ENCODE measurements around the gene RNF26. TPM values are rescaled to one million over a fixed set of nuclear protein-coding genes. Genes with fewer than 3 reads are reported as not detected.

The RNF26 gene
- total and polyA plus RNA-seq, 10 of the 15 experiments (the other 5 are each of a cell fraction or from before 2014, with no cell fraction given) = 2.8 to 54.5 (median 17.7) TPM

DNA sequence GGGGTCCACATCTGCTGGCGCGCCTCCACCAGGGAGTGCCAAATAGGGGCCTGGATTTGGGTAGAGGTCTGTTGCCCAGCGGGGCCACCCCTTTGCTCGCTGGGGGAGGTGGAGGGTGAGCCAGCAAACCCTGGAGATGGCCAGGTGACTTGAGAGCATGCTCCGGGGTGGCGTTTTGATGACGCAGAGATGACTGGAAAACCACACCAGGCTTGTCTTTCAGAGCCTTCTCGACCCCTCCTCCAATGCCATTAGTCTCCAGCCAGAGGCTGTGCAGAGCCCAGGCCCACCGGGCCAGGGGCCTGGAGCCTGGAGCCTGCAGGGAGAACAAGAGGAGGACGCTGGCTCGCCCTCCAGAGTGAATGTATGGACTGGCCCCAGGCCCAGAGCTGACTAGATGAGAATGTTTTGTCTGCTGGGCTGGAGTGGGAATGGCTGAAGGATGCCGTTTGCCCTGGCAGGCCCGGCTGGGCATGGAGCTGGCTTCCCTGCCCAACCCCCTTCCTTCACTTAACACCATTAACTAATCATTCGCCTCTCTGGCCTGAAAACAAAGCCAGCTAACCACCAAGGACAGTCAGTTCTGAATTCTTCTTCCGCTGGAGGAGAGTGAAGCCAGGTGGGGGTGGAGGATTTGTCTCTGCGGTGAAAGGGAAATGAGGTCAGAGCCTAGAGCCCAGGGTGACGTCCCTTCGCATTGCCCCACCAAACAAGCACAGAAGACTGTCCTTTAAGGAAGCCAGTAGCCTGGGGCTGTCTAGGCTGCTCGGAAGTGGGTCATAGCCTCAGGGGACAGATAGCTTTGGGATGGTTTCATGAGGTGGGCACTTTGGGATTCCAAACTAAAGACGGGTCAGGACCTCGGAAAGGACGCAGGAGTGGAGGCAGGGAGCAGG is 15.8 kb upstream of the RNF26 start (continued):
- 0 out of 4 replicates have a peak, but pooled peaks of 1 of the 2 experiments have one; percentile 4 for TF ChIP-seq ETV6 (conservative IDR thresholded peaks at IDR 0.05 in 1 of 2, IDR thresholded peaks at IDR 0.05 in 1 of 2; ENCODE audit: borderline replicate concordance in 1 of 2, low read depth in 1 of 2)
- peak; percentile 50; the same call in 1 of the 2 replicates for TF ChIP-seq JUND (IDR thresholded peaks at IDR 0.05; ENCODE audit: low read depth, low read length)
- TF ChIP-seq KLF5 (IDR thresholded peaks at IDR 0.05; ENCODE audit: partially characterized antibody) = no peak
- no peak for TF ChIP-seq SREBF2 (IDR thresholded peaks at IDR 0.05; ENCODE audit: low read length)
- no peak for TF ChIP-seq RBBP5 (conservative IDR thresholded peaks at IDR 0.05)
- peak; percentile 71 for TF ChIP-seq GABPA (IDR thresholded peaks at IDR 0.05; ENCODE audit: low read depth)
- TF ChIP-seq, protein P1, sequence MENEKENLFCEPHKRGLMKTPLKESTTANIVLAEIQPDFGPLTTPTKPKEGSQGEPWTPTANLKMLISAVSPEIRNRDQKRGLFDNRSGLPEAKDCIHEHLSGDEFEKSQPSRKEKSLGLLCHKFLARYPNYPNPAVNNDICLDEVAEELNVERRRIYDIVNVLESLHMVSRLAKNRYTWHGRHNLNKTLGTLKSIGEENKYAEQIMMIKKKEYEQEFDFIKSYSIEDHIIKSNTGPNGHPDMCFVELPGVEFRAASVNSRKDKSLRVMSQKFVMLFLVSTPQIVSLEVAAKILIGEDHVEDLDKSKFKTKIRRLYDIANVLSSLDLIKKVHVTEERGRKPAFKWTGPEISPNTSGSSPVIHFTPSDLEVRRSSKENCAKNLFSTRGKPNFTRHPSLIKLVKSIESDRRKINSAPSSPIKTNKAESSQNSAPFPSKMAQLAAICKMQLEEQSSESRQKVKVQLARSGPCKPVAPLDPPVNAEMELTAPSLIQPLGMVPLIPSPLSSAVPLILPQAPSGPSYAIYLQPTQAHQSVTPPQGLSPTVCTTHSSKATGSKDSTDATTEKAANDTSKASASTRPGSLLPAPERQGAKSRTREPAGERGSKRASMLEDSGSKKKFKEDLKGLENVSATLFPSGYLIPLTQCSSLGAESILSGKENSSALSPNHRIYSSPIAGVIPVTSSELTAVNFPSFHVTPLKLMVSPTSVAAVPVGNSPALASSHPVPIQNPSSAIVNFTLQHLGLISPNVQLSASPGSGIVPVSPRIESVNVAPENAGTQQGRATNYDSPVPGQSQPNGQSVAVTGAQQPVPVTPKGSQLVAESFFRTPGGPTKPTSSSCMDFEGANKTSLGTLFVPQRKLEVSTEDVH (IDR thresholded peaks at IDR 0.05; ENCODE audit: low read depth, partially characterized antibody) = no peak
- no peak for TF ChIP-seq PAX5 (IDR thresholded peaks at IDR 0.05; ENCODE audit: borderline replicate concordance, low read depth, low read length)
- TF ChIP-seq NRF1 (conservative IDR thresholded peaks at IDR 0.05; ENCODE audit: low read depth, low read length) = no peak
- no peak for TF ChIP-seq SMARCA5 (IDR thresholded peaks at IDR 0.05)
- 0 out of 2 replicates have a peak, but pooled peaks have one; percentile 40 for TF ChIP-seq NBN (IDR thresholded peaks at IDR 0.05)
- TF ChIP-seq, protein P2, sequence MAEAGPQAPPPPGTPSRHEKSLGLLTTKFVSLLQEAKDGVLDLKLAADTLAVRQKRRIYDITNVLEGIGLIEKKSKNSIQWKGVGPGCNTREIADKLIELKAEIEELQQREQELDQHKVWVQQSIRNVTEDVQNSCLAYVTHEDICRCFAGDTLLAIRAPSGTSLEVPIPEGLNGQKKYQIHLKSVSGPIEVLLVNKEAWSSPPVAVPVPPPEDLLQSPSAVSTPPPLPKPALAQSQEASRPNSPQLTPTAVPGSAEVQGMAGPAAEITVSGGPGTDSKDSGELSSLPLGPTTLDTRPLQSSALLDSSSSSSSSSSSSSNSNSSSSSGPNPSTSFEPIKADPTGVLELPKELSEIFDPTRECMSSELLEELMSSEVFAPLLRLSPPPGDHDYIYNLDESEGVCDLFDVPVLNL (IDR thresholded peaks at IDR 0.05; ENCODE audit: low read depth, low read length) = no peak
- no peak for TF ChIP-seq PML (IDR thresholded peaks at IDR 0.05; ENCODE audit: low read length)
- TF ChIP-seq SMAD1 (IDR thresholded peaks at IDR 0.05; ENCODE audit: low read depth, partially characterized antibody) = no peak
- TF ChIP-seq, protein P3, sequence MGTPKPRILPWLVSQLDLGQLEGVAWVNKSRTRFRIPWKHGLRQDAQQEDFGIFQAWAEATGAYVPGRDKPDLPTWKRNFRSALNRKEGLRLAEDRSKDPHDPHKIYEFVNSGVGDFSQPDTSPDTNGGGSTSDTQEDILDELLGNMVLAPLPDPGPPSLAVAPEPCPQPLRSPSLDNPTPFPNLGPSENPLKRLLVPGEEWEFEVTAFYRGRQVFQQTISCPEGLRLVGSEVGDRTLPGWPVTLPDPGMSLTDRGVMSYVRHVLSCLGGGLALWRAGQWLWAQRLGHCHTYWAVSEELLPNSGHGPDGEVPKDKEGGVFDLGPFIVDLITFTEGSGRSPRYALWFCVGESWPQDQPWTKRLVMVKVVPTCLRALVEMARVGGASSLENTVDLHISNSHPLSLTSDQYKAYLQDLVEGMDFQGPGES (IDR thresholded peaks at IDR 0.05) = no peak
- no peak for TF ChIP-seq SUPT20H (IDR thresholded peaks at IDR 0.05; ENCODE audit: borderline replicate concordance, control insufficient read depth, low read depth, low read length)
- no peak for TF ChIP-seq MYB (IDR thresholded peaks at IDR 0.05; ENCODE audit: borderline replicate concordance, low read depth, low read length)
- no peak for TF ChIP-seq WRNIP1 (IDR thresholded peaks at IDR 0.05; ENCODE audit: borderline replicate concordance, low read depth, low read length)
- no peak for TF ChIP-seq BACH1 (IDR thresholded peaks at IDR 0.05; ENCODE audit: borderline replicate concordance)
- no peak for TF ChIP-seq NFYB (IDR thresholded peaks at IDR 0.05; ENCODE audit: insufficient read depth, low read depth, low read length)
- TF ChIP-seq BMI1 (IDR thresholded peaks at IDR 0.05; ENCODE audit: borderline replicate concordance) = no peak
- no peak for TF ChIP-seq ZNF24 (IDR thresholded peaks at IDR 0.05)
- TF ChIP-seq RAD21 (IDR thresholded peaks at IDR 0.05; ENCODE audit: insufficient read depth, low read depth, low read length) = no peak
- TF ChIP-seq, protein P4, sequence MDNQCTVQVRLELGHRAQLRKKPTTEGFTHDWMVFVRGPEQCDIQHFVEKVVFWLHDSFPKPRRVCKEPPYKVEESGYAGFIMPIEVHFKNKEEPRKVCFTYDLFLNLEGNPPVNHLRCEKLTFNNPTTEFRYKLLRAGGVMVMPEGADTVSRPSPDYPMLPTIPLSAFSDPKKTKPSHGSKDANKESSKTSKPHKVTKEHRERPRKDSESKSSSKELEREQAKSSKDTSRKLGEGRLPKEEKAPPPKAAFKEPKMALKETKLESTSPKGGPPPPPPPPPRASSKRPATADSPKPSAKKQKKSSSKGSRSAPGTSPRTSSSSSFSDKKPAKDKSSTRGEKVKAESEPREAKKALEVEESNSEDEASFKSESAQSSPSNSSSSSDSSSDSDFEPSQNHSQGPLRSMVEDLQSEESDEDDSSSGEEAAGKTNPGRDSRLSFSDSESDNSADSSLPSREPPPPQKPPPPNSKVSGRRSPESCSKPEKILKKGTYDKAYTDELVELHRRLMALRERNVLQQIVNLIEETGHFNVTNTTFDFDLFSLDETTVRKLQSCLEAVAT (IDR thresholded peaks at IDR 0.05) = 0 out of 2 replicates have a peak, but pooled peaks have one; percentile 26
